ENCODE data around the gene ARHGEF25.
"Not testable (repeated sequence)": the region's sequence is repeated elsewhere in the genome, so short reads cannot be mapped to it uniquely, and the experiment has no call there.

The ARHGEF25 gene

DNA sequence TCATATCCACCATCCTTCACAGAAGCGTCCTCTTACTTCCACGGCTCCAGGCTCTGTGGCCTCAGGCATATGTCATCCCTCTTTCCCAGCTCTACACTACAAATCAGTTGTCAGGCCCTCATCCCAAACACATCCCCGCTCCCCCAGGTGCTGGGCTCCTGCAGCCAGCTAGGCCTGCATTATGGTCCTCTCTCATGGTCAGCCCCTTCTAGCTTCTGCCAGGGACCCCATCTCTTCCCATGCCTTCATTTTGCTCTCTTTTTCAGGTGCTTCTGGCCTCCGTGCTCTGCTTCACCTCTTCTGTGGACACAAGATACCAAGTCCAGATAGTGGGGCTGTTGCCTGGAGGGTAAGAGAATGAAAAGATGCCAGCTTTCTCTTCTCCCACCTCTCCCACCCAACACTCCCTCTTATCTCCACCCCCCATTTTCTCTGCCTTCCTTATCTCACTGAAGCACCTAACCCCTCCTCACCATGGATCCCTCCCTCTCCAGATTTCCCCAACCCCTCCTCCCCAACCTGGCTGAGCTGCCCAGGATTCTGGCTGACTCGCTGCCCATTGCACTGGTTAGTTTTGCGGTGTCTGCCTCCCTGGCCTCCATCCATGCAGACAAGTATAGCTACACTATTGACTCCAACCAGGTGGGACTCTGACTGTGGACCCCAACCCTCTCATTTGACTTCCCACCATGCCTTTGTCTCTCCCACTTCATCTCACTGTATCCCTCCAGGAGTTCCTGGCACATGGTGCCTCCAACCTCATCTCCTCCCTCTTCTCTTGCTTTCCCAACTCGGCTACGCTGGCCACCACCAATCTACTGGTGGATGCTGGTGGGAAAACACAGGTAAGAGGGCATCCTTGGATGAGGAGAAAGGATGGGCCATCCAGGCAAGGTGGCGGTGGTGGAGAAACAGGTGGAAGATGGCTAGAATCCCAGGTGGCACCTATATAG lies 11.3 kb downstream of the ARHGEF25 start:
- DNase-seq, result no peak

DNA sequence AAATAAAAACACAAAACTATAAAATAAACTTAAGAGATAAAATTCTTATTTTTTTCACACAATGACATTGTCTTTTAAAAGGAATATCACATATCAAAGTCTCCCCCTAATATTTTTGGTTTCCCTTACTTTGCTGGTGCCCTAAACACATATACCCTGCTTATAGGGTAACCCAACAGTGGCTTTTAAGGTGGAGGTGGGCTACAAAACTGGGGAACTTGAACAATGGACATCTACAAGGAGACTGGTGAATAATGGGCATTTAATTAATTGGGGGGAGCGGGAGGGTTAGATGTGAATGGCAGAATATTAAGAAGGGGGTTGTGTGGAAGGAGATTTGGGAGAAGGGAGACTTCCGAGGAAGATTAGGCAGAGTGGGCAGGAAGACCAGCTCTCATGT lies 12.2 kb downstream of the ARHGEF25 start:
- no peak for DNase-seq

DNA sequence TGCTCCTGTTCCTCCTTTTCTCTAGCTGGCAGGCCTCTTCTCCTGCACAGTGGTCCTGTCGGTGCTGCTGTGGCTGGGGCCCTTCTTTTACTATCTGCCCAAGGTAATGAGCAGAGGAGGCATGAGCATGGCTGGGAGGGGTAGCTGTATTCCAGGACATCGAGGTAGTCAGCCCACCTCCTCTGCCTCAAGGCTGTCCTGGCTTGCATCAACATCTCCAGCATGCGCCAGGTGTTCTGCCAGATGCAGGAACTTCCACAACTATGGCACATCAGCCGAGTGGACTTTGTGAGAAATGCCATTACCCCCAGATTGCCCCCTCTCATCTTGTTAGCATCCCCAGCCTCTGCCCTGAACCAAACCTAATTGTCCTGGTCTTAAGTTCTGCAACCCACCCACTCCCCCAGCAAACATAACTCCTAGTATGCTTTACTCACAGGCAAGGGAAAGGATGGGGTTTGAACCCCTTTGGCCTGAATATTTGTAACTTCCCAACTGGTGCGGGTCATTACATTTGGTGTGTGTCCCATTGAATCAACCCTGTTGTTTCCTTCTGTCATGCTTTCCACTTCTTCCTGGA lies 12.7 kb downstream of the ARHGEF25 start:
- DNase-seq, result no peak

DNA sequence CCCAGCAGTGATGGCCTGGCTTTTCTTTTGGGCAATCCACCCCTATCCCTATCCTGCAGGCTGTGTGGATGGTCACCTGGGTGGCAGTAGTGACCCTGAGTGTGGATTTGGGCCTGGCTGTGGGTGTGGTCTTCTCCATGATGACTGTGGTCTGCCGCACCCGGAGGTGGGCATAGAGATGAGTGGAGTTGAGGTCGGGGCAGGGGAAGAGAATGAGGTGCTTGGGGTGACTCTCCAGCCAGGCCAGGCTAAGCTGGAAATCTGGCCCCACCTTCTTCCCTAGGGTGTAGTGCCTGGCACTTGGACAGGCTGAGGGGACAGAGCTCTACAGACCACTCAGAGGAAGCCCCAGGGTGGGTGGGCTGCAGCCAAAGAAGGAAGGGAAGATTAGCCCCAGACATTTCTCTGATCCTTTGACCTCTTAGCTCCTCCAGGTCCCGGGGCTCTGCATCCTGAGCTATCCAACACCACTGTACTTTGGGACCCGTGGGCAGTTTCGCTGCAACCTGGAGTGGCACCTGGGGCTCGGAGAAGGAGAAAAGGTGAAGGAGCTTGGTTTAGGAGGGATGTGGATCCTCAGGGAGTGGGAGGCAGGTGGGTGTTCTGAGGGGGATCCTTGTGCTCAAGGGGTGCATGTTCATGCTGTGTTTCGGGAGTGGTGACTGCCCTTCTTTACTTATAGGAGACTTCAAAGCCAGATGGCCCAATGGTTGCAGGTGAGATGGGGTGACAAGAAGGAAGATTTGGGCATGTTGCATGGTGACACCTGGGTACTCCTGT lies 13.4 kb downstream of the ARHGEF25 start:
- DNase-seq, result no peak

DNA sequence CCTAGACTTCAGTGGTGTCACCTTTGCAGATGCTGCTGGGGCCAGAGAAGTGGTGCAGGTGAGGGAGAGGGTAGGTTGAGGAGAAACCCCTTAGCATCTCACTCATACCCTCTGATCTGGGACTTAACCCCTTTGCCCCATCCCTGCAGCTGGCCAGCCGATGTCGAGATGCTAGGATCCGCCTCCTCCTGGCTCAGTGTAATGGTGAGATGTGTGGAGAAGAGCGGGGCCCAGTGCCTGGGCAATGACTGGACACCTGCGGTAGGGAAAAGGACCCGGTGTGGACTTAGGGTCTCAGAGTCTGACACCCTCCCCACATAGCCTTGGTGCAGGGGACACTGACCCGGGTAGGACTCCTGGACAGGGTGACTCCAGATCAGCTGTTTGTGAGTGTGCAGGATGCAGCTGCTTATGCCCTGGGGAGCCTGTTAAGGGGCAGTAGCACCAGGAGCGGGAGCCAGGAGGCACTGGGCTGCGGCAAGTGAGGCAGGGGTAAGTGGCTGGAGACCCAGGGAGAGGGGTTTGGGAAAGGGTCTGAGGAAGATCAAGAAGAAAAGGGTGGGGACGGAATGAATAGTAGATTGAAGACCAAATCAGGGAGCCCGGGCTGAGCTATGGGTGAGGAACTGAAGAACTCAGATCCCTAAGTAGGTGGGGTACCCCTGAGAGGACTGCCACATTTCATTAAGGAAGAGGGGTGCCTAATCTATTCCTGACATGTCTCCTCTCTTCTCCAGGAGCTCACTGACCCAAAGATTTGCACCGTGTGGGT lies 14.2 kb downstream of the ARHGEF25 start:
- no peak for DNase-seq

DNA sequence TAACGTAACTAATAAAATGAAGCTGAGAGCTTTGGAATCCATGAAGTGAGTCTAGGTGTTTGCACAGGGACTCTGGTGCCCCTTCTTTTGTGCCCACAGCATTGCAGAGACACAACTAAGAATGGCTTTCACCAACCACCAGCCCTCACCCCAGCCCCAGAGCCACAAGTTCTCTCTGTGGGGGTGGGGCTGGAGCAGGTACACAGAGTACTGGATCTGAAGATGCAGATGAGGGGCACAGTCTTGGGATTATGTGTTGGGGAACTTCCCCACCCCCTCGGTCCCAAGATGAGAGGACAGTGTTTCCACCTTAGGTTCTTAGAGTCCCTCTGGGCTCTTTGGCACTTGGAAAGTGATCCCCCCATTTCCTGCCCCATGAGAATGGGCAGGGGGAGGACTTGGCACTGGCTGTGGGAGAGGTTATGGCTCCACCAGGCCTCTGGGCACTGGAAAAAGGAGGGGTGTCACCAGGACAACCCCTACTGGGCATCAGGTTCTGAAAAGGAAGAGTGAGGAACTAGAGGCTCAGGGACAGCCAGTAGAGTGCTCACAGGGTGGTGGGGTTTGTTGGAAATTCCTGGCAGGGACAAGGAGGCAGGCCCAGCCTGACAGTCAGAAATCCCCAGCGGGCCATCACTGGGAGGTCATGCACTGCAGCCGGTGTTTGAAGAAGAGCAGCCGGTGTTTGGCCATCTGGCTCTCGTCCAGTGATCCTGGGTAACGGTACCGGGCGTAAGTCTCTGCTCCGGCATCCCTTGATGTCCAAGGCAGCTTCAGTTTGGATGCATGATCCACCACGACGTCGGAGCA lies 15.1 kb downstream of the ARHGEF25 start:
- DNase-seq, result no peak

DNA sequence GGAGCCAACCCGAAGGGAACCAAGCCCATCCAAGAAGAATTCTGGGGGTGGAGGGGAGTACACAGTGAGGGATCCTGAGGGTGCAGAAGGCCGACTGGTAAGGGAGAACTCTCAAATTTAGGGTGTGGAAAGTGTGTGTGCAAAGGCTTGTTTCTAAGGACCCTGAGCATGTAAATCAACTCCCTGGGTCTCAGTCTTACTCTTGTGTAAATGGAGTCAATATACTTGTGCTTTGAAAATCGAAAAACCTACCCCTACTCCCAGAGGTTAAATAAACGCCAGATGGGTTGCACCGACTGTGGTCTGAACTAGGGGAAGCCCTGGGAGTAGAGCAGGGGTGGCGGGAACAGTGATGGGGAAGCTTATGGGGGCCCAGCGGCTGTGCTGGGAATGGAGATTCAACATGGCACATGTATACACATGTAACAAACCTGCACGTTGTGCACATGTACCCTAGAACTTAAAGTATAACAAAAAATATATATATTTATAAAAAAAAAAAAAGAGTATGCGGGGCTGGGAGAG lies 15.7 kb downstream of the ARHGEF25 start:
- no peak for DNase-seq

DNA sequence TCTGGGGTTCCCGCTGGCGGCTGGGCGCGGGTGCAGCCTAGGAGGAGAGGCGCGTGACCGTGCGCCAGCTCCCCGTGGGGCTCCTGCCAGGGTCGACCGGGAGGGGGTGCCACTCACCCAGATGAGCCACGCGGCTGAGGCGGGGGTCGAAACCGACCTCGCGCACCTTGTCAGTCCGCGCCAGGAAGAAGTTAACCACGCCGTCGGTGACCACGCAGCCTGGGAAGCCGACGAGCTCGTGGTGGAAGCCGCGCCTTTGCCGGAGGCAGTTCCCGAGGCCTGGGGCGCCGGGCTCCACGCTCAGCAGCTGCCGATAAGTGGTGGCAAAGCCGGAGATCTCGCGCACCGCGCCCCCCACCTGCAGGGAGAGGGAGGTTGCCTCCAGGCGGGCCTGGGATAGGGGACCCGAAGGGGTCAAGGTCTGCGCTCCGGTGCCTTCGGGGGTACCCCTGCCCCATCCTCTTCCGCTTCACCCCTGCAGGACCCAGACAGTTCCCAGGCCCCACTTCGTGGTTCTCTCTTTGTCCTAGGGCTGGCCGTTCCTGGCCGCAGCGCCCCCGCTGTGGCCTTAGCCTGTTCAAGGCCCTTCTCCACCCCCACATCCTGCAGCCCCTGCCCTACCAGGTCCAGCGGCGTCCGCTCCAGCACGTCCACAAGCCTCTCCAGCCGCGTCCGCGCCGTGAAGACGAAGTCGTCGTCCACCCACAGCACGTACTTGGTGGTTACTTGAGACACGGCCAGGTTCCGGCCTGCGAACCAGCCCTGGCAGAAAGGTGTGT lies 16.5 kb downstream of the ARHGEF25 start:
- DNase-seq, result no peak

DNA sequence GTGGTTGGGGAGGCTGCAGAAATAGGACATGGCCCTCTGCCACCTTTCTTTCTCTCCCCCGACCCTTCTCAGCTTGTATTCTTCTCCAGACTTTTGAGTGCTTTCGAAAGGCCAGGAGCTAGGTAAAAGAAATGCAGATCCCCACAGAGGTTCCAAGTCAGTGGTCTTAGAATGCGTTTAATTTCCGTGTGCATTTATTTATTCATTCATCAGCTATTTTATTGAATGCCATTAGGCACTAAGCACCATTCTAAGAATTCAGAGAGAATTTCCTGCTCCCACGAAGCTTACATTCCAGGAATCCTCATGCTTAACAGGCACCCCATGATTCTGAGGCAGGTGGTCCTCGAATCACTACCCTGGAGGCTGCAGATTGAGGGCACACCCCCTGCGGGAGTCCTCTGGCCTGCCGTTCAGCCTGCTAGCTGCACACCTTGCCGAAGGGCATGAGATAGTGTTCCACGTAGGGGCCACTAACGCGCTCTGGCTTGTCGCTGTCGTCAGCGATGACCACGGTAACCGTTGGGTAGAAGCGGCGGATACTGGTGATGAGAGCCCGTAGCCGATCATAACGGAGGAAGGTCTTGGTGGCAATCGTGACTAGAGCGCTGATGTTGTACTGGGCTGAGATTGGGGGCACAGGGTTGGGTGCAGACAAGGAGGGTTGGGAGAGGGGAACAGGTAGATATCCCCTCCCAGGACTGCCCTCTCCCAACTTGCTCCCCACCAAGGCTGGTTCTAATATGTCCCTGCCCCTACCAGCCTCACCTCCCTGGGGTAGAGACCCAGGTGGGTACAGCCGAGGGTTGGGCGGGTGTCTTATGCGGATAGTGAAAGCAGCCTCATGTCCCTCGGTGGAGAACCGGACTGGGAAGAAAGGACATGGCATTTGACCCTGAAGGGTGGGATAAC lies 17.3 kb downstream of the ARHGEF25 start:
- DNase-seq, result no peak

DNA sequence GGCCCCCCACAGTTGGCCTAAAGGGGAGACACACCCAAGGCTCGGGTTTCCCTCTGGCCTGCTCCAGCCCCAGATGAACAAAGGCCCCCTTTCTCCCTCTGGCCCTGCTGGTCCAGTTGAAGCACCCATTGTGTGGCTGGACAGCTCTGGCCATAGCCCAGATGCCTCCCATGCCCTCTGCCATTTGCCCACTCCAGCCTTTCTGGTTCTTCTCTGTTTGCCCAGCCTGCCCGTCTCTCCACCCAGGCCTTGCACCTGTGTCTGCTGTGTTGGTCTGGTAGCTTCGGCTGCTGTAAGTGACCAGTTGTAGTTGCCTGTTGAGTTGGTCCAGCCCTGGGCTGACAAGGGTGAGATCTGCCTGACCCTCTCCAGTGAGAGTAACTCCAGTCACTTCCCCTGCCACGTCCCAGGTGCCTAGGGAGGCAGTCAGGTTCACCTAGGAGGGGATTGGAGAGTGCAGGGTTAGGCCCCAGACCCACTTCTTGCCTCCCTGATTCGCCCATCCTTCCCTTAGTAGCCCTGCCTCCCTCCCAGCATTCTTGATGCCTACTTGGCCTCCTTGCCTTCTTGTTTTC lies 18.7 kb downstream of the ARHGEF25 start:
- DNase-seq, result no peak

DNA sequence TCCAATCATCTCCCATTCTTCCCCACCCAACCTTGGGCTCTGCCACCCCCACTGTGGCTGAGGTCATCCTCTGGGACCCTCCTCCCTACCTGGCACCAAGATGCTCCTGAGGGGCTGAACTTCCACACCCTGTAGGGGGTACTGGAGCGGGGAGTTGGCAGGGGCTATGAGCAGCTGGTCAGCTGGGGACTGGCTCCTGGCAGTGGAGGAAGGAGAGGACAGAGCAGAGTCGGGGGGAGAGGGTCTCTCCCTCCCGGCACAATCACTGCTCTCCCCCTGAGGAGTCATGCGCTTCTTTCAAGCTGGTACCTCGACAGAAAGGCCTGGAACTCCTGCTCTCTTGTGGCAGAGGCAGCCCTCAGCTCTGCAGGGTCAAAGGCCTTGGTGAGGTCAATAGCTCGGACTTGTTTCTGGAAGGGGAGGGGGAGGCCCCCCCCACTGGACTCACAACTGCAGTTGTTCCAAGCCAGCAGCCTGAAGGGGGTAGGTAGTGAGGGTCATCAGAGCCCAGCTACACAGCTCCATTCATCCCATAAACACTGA lies 19.7 kb downstream of the ARHGEF25 start:
- no peak for DNase-seq

DNA sequence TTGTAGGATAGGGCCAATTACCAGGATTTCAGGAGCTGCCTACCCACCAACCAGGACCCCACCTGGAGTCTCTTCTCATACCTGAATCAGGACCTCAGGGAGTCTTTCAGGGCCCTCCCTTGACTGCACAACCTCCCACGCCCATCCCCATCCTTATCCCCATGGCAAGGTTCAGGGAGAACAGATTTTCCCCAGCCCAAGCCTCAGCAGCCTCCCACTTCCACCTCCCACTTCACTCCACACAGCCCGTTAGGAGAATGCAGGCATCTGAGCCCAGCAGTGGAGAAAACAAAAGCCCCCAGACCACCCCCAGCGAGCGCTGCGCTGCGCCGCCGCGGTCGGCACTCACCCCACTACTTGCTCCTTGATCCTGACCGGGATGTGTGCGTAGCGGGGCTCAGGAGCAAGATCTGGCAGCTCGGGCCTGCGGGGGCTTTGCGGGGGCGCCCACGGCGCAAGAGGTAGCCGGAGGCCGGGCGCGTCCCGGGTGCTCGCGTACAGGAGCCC lies 20.4 kb downstream of the ARHGEF25 start:
- DNase-seq, result no peak

DNA sequence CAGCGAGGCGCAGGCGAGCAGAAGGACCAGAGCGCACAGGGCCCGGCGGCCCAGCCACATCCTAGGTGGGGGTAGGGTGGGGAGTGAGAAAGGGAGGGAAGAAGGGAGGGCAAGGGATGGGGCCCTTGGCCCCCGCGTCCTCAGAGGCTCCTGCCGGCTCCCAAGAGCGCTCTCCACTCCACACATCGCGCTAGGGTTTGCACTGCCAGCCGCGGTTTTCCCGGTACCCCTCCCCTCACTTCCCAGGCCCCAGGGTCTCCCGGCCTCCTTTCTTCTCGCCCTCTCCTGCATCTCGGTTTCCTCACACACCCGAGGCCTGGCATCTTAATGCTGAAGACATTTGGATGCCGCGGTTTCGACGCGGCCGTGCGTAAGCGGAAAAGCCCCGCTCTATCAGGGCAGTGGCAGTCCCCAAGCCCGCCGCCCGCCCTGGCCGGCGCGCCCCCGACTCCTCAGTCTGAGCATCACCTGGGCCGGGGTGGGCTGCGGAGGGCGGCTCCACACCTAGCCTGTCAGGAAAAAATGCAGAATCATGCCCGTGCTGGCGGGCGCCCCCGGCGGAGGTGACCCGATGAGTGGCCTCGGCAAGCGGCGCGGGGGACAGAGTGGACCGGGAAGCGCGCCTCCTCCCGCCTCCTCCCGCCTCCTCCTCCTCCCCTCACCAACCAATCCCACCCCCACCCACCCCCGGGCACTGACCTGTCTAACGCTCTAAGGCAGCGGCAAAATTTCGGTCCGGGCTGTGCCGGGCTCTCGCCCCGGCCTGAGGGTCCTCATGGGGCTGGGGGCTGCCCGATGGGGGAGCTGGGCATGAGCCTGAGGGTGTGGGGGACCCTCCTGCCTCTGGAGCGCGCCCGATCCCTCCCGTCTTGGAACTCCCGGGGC lies 21.1 kb downstream of the ARHGEF25 start:
- DNase-seq, result no peak

DNA sequence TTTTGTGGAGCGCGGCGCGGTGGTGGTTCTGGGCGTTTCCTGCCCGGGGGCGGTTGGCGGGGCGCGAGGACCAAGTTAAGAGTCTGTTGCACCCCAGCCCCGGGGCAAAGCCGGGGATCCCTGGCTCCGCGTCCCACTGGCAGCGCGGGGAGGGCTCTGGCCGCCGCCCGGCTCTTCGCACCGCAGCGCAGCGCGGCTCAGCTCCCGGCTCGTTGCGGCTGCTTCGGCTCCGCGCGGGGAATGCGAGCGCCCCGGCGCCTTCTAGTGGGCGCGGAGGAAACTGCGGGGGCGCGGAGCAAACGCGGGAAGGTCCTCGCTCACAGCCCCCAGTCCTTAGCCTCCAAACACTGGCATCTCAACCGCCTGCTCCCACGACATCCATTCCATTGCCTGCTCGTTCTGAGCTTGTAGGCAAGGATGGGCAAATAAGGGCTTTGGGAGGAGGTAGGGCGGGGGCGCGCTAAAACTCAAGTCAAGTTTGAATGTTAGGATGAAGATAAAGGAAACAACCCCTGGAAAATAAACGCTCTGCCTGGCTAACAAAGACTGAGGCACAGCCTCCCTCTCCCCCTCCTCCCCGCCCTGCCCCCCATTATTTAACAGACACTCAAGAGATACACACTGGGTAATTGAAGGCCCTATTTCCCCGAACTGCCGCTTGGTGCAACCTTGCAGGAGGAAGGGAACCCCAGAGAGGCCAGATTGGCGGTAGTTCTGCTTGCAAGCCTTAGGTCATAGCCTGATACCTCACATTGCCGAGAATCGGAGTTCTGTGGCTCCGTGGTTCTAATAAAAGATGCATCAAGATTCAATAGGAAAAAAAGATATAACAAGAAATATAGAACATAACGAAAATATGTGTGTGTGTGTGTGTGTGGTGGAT lies 22.0 kb downstream of the ARHGEF25 start, which contains the start of gene B4GALNT1:
B4GALNT1 (minus strand) TSS at position 244 of the 883 bp plus-strand sequence. CDS start 1,069 bp downstream, outside the sequence.
- DNase-seq, result peak; percentile 55

DNA sequence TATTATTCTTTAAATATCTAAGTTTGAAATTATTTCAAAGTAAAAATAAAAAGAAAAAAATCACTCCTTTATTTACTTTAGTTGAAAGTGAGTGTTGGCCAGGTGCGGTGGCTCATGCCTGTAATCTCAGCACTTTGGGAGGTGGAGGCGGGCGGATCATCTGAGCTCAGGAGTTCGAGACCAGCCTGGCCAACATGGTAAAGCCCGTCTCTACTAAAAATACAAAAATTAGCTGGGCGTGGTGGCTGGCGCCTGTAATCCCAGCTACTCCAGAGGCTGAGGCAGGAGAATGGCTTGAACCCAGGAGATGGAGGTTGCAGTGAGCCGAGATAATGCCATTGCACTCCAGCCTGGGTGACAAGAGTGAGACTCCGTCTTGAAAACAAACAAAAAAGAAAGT lies 25.5 kb downstream of the ARHGEF25 start:
- not testable (repeated sequence) for DNase-seq

DNA sequence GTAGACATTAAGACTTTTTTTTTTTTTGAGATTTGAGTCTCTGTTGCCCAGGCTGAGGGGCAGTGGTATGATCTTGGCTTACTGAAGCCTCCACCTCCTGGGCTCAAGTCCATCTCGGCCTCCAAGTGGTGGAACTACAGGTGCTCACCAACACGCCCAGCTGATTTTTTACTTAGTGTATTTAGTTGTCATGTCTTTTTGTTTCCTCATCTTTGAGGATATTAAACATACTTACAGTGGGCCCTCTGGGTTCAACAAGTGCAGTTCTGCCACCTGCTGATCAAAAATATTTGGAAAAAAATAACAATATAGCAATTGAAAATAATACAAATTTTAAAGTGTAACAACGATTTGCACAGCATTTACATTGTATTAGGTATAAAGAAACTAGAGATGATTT lies 26.1 kb downstream of the ARHGEF25 start:
- DNase-seq, result no peak

DNA sequence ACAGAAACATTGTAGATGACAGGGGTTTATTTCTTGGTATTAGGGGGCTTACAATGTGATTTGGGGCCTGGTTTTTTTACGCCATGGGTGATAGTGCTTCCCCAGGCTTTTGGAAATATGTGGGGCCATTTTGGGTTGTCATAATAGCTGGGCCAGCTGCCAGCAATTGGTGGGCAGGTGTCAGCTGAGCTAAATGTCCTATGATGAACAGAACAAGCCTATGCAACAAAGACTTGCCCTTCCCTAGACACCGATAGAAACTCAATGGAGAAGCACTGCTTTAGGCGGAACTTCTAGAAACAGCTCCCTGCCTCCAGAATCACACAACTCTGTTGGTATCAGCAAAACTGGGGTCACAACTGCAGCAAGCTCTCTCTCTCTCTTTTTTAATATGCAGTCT lies 26.9 kb downstream of the ARHGEF25 start:
- DNase-seq, result no peak
